Fibroblast of upper back skin (primary cell): ENCODE data around the gene FOXM1.
A peak's percentile ranks its signal among the peaks of the same experiment; 100 is the strongest.

ENCODE experiments used
- DNase-seq: peaks from one replicate; pipeline ENCODE4 v3.0.0-alpha.2; 2013

The FOXM1 gene

DNA sequence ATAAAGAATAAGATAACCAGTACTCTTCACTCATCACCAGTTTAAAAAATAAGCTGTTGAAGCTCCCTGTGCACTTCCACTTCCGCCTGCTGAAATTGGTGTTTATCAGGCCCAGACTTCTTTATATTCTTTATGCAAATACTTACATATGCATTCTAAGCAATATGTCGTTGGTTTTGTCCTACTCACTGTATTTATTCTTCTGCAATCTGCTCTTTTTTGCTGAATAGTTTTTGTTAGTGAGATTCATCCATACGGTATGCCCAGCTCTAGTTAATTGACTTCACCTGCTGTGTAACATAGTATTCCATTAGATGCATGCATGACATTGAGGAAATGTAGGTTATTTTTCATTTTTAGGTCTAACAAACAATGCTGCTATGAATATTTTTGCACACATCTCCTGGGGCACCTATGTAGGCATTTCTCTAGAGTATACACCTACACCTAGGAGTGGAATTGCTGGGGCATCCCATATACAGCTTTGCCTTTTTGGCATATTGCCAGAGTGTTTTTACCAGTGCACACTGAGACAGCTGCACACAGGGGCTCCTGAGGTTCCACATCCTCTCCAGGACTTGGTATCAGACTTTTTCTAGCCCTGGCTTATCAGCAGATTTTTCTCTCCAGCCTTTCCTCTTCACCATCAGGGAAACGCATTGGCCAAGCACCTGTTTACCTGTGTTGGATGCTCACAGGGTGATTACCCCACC is 41.1 kb downstream of the FOXM1 start:
- no peak for DNase-seq

DNA sequence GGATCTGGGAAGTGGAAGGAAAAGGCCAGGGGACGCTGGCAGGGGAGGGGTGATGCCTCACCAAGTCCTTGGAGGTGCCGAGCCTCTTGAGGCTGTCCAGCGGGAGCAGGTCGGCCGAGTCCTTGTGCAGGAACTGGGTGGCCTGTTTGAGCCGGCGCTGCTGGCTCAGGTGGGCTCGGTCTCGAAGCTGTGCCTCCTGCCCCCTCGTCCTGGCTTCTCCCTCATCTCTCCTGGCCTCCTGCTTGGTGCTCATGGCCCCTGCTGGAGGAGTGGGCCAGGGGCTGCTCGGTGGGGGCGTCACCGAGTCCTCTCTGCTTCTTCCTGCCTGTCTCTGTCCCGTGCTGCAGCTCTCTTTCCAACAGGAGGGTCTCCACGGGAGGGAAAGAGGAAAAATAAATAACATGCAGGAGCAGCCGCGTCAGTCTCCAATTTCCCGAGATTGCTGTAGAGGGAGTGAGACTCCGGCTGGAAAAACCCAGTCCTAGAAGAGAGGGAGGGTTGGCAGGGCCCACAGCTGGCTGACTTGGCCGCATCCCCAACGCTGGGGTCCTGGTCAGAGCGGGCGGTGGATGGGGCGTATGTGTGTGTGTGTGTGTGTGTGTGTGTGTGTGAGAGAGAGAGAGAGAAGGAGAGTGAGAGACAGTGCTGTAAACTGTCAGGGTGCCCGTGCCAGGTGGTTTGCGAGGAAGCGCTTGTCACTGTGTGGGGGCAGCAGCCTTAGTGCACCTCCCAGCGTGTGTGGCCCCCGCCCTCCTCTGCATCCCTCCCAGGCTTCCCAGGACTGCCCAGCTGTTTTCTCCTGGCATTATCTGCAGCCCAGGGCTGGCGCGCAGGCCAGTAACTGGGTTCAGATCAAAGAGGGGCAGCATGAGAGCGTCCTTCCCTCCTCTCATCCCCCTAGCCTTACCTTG is 42.1 kb downstream of the FOXM1 start, which contains the start of gene NRIP2:
Gene NRIP2 (minus strand): TSS at position 455 of the 911 bp plus-strand sequence. CDS start 52 bp downstream, at position 403.
- peak; percentile 55 for DNase-seq

DNA sequence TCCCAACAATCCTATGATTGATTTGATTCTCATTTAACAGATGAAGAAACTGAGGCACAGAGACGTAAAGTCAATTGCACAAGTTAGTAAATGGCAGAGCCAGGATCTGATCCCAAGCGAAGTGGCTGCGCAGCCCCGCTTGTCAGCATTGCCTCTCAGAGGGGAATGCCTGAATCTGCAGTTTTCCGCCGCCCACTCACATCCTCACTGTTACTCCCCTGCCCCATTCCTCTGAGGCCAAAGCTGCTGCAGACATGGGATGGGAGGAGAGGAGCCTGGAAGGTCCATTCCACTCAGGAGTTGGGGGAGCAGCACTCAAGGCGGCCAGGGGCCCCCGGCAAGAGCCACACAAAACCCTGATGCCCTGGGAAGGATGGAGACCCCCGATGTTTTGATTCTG is 43.2 kb downstream of the FOXM1 start:
- no peak for DNase-seq

DNA sequence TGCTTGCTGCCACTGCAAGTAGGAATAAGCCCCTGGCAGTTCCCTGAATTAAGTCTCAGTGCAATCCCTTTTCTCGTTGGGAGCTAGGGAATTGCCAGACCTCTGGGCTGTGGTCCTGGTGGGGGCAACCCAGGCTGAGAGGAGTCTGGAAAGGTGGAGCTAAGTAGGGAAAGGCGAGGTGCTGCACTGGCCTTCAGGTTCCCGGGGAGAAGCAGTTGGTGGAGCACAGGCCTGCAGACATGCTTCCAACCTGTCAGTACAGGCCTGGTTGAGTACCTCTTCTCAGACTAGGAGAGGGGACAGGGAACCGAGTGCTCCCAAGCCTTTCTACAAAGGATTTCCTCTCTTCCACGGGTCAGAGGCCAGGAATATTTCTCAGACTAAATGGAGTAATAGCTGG is 43.6 kb downstream of the FOXM1 start:
- DNase-seq, result no peak

DNA sequence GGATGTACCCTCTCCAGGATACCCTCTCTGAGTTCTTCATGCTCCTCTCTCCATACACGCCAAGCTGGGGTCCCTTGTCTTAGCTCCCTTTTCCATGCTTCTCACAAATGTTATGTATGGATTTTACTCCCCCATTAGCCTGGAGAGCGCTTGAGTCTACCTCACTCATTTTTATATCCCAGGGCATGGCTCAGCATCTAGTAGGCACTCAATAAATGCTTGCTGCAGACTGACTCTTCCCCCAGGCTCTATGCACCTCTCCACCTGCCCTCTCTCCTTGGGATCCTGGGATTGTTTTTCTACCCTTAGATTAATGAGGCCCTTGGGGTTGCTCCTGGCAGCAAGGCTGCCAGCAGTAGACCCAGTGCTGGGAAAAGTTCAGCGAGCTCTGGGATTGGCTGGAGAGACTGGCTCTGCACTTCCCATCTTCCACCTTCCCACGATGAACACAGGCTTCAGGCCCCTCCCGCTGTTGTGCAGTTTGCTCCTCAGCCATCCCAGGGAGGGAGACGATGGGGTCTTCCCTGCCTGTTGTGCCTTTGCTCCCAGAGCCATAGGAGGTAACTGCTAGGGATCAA is 44.3 kb downstream of the FOXM1 start:
- no peak for DNase-seq

DNA sequence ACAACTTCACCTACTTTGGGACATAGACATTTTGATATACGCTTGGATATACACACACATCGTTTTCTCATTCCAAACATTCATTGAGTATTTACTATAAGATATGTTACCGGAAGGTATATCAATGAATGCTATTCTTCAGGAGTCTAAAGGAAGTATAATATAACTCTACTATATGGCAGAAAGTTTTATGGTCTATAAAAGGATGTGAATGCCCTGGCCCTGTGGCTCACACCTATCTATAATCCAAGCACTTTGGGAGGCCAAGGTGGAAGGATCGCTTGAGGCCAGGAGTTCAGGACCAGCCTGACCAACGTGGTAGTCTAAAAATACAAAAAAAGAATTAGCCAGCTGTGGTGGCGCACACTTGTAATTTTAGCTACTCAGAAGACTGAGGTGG is 47.7 kb downstream of the FOXM1 start:
- DNase-seq, result no peak

DNA sequence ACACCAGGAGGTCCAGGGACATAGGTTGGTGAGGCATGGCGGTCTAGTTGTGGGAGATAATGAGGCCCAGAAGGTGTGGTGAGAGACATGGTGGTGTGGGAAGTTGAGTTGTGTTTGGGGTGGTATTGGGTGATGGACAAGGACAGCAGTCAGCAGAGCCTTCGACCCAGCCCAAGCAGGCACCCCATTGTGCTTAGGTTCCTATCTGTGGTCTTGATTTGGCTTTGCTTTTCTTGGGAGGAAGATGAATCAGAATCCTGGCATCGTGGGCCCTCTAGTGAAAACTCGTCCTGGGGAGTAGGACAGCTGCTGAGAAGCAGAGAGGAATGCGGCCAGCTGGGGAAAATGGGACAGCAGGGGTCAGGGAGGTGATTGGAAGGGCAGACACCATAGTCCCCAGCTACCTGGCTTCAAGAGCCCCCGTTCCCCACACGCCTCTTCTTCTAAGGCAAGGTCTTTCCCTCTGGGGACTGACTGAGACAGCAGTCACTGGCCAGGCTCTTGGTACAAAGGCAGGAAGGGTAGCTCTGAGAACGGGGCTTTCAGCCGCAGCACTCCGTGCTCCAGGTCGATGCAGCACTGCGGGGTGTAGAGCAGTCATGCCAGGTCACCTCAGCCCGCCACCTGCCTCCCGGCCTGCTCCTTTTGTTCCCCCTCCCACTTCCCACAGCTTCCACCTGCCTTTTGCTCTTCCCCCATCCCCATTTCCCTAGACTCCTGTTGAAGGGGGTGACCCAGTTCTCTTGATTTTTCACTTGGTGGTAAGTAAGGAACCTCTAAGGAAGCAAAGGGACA is 50.1 kb downstream of the FOXM1 start:
- no peak for DNase-seq

DNA sequence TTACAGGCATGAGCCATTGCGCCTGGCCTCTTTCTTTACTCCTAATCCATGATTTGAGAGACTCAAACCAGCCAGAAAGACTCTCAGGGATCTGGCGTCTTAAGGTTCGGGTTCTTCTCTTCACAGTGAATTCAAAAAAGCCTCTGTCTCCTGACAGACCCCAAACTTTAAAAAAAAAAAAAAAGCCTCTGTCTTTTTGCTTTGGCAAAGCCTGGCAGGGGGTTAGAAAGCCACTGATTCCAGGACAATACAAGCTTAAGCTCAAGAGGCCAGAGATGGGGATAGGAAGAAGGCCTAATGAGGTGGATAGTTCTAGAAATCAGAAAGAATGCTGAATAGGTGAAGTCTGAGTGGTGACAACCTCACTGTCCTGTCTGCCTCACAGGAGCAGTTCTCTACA is 50.9 kb downstream of the FOXM1 start:
- DNase-seq, result no peak

DNA sequence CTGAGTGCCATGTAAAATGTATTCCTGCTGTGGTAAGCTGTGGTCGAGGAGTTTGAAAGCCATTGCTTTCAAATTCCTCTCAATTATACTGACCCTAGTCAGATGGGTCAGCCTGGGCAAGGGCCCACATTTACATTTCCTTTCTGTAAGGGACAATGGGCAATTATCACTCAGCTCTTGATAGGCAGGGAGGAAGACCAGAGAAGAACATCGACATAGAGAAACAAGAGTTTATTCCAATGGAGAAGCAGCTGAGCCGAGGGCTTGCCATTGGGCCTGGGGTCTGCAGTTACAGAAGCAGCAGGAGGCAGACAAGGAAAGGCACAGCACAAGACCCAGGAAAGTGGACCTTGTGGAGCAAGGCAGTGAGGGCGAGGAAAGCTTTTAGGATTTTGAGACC is 51.8 kb downstream of the FOXM1 start:
- no peak for DNase-seq

DNA sequence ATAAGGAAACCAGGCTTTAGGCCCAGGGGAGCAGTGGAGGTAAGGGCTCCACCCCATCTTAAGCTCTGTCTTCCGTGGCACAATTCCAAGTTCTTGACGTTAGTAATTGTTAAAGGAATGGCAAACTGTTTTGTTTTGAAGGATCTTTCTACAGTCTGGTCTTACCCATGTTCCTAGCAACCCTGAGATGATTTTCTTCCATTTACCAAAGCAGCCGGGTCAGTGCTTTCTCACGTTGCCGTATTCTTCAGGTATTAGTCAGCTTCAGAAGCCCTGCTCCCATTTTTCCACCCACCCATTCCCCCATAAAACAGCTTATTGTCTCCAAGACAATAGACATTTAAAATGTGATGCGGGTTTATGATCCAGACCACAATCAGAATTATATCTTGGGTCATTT is 52.4 kb downstream of the FOXM1 start:
- DNase-seq, result no peak

DNA sequence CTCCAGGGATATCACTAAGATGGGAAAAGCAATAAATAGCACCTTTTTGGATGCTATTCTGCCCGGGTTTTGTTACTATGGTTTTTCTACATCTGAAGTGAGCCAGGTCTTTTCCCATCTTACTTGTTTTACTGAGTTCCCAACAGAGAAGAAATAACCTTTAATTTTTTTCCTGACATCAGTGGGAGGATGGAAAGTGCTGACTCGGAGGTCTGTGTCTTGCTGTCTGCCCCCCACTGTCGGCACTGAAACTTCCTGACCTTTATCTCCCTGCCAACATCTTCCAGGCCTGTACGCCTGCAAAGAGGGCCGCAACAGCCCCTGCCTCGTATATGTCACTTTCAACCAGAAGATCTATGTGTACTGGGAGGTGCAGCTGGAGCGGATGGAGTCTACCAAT is 53.5 kb downstream of the FOXM1 start:
- no peak for DNase-seq

DNA sequence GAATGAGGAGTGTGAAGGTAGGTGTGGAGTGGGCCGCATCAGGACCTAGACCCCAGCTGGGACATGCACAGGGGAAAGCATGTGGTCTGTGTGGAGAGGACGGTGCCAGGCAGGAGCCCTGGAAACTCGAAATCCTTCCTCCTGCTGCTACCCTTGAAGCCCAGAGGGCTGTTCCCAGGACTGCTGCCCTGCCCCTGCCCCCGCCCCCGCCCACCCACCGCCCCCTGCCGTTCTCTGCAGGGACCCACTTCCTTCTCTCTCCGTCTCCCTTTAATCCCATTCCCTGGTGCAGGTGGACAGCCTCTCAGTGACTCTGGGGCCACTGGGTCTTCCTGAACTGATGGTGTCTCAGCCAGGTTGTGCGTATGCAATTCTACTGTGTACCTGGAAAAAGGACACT is 56.5 kb downstream of the FOXM1 start:
- DNase-seq, result no peak

DNA sequence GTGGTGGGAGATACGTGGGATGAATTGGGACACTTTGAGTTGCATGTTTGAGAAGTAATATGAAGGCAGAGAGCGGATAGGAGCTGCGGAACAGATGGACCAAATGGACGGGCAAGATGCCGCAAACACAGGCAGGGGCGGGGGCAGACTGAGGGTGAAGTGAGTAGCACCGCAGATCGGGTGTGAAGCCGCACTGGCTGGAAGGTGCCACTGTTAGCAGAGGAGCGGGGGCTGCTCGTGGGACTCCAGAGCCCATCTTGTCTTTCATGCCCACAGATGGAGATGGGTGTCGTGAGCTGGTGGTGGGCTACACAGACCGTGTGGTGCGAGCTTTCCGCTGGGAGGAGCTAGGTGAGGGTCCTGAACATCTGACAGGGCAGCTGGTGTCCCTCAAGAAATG is 57.2 kb downstream of the FOXM1 start:
- DNase-seq, result no peak

DNA sequence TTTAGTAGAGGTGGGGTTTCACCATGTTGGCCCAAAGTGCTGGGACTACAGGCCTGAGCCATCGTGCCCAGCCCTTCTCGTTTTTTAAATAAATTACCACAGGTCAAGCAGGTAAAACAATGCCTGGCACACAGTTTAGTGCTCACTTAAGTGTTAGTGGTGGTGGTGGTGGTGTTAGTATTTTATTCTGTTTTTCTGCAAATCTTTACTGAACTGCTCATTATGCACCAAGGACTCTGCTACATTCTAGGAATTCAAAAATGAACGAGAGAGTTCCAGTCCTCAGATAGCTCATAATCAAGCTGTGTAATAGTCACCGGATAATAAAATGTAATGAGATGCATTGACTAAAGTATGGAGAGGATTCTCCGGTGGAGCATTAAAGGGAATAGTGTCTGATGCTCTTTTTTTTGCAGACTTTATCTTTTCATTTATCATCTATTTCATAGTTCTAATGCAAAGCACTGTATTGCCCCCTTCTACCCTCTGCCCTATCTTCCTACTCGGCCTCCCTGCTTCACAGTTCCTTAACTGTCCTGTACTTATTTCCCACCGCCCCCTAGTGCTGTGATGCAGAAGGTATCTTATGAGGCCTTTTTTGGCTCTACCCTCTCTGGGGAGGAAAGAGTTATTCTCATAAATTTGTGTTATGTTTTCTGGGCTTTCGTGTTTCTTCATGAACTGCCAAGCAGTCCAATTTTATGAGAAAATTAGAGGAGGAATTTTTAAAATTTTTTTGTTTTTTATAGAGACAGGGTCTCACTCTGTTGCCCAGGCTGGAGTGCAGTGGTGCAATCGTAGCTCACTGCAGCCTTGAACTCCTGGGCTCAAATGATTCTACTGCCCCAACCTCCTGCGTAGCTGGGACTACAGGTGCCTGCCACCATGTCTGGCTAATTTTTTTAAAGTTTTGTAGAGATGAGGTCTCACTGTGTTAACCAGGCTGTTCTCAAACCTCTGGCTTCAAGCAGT is 63.5 kb downstream of the FOXM1 start:
- peak; percentile 74 for DNase-seq

DNA sequence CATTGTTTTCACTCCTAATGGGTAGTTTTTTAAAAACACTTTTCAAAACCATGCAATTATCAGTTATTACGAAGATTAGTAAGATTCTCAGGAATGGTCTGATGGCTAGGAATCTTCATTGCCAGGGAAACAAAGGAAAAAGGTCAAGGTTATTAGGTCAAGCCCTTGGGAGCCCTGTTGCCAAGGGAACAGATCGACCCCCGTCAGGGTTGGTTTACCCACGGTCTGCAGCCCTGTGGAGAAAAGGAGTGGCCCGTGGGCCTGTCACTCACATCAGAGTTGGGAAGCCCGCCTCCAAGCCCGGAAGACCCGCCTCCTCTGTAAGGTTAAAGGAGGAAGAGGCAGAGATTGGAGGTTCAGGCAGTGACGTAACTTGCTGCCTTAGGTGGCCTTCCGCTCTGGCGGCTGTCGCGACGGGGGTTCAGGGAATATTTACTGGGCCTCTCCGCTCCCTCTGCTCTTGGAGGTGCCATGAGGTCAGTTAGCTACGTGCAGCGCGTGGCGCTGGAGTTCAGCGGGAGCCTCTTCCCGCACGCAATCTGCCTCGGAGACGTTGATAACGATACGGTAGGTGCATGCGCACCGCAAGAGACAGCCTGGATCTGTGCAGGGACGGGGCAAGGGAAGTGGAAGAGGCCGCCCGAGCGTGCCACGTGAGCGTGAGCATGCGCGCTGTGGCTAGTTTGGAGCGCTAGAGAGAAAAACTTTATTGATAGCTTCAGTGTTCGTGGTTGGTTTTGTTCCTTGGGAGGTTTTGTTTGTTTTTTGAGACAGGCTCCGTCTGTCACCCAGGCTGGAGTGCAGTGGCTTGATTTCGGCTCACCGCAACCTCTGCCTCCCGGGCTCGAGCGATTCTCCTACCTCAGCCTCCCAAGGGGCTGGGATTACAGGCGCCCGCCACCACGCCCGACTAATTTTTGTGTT is 64.4 kb downstream of the FOXM1 start, which contains the start of gene ITFG2:
Gene ITFG2 (plus strand): TSS at position 379 of the 924 bp plus-strand sequence. CDS start 93 bp downstream, at position 472.
- DNase-seq, result peak; percentile 99

DNA sequence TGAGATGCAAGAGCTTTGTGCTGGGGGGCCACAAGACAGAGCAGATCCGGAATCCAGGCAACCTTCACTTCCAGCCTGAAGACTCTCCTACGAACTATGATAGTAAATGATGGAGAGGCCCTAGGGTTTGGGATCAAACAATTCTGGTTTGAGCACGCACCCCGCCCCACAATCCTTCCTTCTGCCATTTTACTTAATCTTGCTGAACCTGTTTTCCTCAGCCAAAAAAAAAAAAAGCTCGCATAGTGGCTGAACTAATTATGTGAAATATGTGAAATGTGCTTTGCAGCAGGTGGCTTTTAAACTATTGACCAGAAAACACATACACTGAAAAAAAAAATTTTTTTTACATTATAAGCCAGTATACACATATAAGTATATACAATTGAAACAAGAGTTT is 65.2 kb downstream of the FOXM1 start:
- no peak for DNase-seq
